SK-N-DZ (cell line): ENCODE data around the gene RHOH.
"Not testable (repeated sequence)": the region's sequence is repeated elsewhere in the genome, so short reads cannot be mapped to it uniquely, and the experiment has no call there.

Source experiments
- DNase-seq: peaks from one replicate; pipeline ENCODE4 v3.0.0-alpha.2; 2015; ENCODE audit warnings: low spot score

Gene RHOH

GRCh38 chr4:40258627-40259026 lies 61.8 kb downstream of the RHOH start:
- no peak for DNase-seq

GRCh38 chr4:40261231-40262076 lies 64.6 kb downstream of the RHOH start:
- DNase-seq = no peak

GRCh38 chr4:40262077-40262528 lies 65.3 kb downstream of the RHOH start:
- no peak for DNase-seq

- DNase-seq = no peak
These were observed 66.0 kb downstream of the RHOH start for GRCh38 chr4:40262861-40263260.

- DNase-seq = no peak
These were observed 67.7 kb downstream of the RHOH start for GRCh38 chr4:40264497-40264896.

- DNase-seq = peak; percentile 38
These were observed 68.4 kb downstream of the RHOH start for GRCh38 chr4:40264995-40265909.

GRCh38 chr4:40265910-40266274 lies 69.1 kb downstream of the RHOH start:
- DNase-seq = no peak

GRCh38 chr4:40269133-40269532 lies 72.3 kb downstream of the RHOH start:
- no peak for DNase-seq

GRCh38 chr4:40270609-40271008 lies 73.8 kb downstream of the RHOH start:
- DNase-seq = no peak

- no peak for DNase-seq
These were observed 78.4 kb downstream of the RHOH start for GRCh38 chr4:40275065-40275730.

GRCh38 chr4:40276546-40276945 lies 79.7 kb downstream of the RHOH start:
- DNase-seq = no peak

GRCh38 chr4:40280586-40280985 lies 83.8 kb downstream of the RHOH start:
- DNase-seq = no peak

GRCh38 chr4:40281099-40281498 lies 84.3 kb downstream of the RHOH start:
- no peak for DNase-seq

- no peak for DNase-seq
These were observed 85.1 kb downstream of the RHOH start for GRCh38 chr4:40281913-40282312.

GRCh38 chr4:40282857-40283256 lies 86.0 kb downstream of the RHOH start:
- DNase-seq = not testable (repeated sequence)

- no peak for DNase-seq
These were observed 86.6 kb downstream of the RHOH start for GRCh38 chr4:40283413-40283812.

GRCh38 chr4:40283968-40284367 lies 87.1 kb downstream of the RHOH start:
- DNase-seq = no peak

GRCh38 chr4:40285692-40286091 lies 88.9 kb downstream of the RHOH start:
- no peak for DNase-seq

GRCh38 chr4:40288566-40288965 lies 91.7 kb downstream of the RHOH start:
- DNase-seq = no peak

GRCh38 chr4:40289366-40290188 lies 92.7 kb downstream of the RHOH start:
- DNase-seq = no peak

GRCh38 chr4:40290611-40291186 lies 93.9 kb downstream of the RHOH start:
- DNase-seq = not testable (repeated sequence)
